Neuronal stem cell (in vitro differentiated cells): ENCODE measurements around the gene MTR.

Experiments
- DNase-seq: peaks from one replicate; pipeline ENCODE4 v3.0.0-alpha.2; 2013; ENCODE audit warnings: low spot score
- H2AFZ ChIP-seq: one replicate; pipeline ENCODE4 v1.6.1; 2013; ENCODE audit warnings: mild to moderate bottlenecking, low read length, inconsistent platforms
- H2AK5ac ChIP-seq: 2 replicates; pipeline ENCODE4 v1.6.1; 2013; ENCODE audit warnings: low read depth, mild to moderate bottlenecking, inconsistent platforms, low read length, moderate library complexity, mixed read lengths
- H2BK120ac ChIP-seq: 2 replicates; pipeline ENCODE4 v1.6.1; 2013; ENCODE audit warnings: low read depth, mild to moderate bottlenecking, inconsistent platforms, low read length, moderate library complexity, mixed read lengths
- H2BK12ac ChIP-seq: one replicate; pipeline ENCODE4 v1.6.1; 2013; ENCODE audit warnings: low read length, inconsistent platforms
- H2BK15ac ChIP-seq: 2 replicates; pipeline ENCODE4 v1.6.1; 2013; ENCODE audit warnings: mild to moderate bottlenecking, low read length, inconsistent platforms, mixed read lengths
- H2BK5ac ChIP-seq: one replicate; pipeline ENCODE4 v1.6.1; 2013; ENCODE audit warnings: inconsistent platforms, mild to moderate bottlenecking, low read length, moderate library complexity
- H3K14ac ChIP-seq: one replicate; pipeline ENCODE4 v1.6.1; 2013; ENCODE audit warnings: low read length, inconsistent platforms
- H3K18ac ChIP-seq: 2 replicates; pipeline ENCODE4 v1.6.1; 2013; ENCODE audit warnings: low read length, inconsistent platforms
- H3K23ac ChIP-seq: 2 replicates; pipeline ENCODE4 v1.6.1; 2013; ENCODE audit warnings: low read depth, mild to moderate bottlenecking, mixed read lengths, low read length, inconsistent platforms; ENCODE audit not compliant: poor library complexity
- H3K27ac ChIP-seq: replicated peaks from 3 replicates; pipeline ENCODE4 v1.5.1; 2013; ENCODE audit warnings: low read length, inconsistent platforms
- H3K27me3 ChIP-seq, 3 experiments: 2 replicates each; pipeline ENCODE4 v1.6.1; 2013; ENCODE audit warnings: low read length in 3 of 3, mild to moderate bottlenecking in 2 of 3, inconsistent platforms in 1 of 3, low read depth in 1 of 3, mixed read lengths in 1 of 3, moderate library complexity in 1 of 3; ENCODE audit not compliant: control insufficient read depth in 3 of 3, insufficient read depth in 3 of 3
- H3K36me3 ChIP-seq, 2 donors: replicated peaks in 1 of 2; 2 replicates each; pipeline ENCODE4 v1.6.1; 2013; ENCODE audit warnings: low read length in 2 of 2; ENCODE audit not compliant: control insufficient read depth in 2 of 2, insufficient read depth in 2 of 2
- H3K4ac ChIP-seq: 2 replicates; pipeline ENCODE4 v1.6.1; 2013; ENCODE audit warnings: inconsistent platforms, mild to moderate bottlenecking, low read length, moderate library complexity
- H3K4me1 ChIP-seq, 2 donors: 1 replicate in 1 of 2; 2 replicates in 1 of 2; pipeline ENCODE4 v1.6.1; 2013; ENCODE audit warnings: low read length in 2 of 2, low read depth in 1 of 2; ENCODE audit not compliant: control insufficient read depth in 2 of 2, insufficient read depth in 1 of 2
- H3K4me2 ChIP-seq: one replicate; pipeline ENCODE4 v1.6.1; 2013; ENCODE audit warnings: mild to moderate bottlenecking, low read length, inconsistent platforms; ENCODE audit not compliant: insufficient read depth, poor library complexity, severe bottlenecking
- H3K4me3 ChIP-seq, 2 donors: 2 replicates each; pipeline ENCODE4 v1.5.1; 2013; ENCODE audit warnings: low read length in 2 of 2, mild to moderate bottlenecking in 2 of 2, inconsistent platforms in 1 of 2, moderate library complexity in 1 of 2
- H3K79me1 ChIP-seq: one replicate; pipeline ENCODE4 v1.6.1; 2013; ENCODE audit warnings: low read depth, mild to moderate bottlenecking, inconsistent platforms, low read length, moderate library complexity
- H3K9ac ChIP-seq: one replicate; pipeline ENCODE4 v1.6.1; 2013; ENCODE audit warnings: mild to moderate bottlenecking, low read depth, low read length, inconsistent platforms; ENCODE audit not compliant: poor library complexity
- H3K9me3 ChIP-seq, 2 donors: replicated peaks in 1 of 2; 2 replicates each; pipeline versions ENCODE3 to v1.6.1; 2013; ENCODE audit warnings: low read length in 2 of 2, mild to moderate bottlenecking in 2 of 2, inconsistent platforms in 1 of 2, low read depth in 1 of 2, mixed read lengths in 1 of 2, moderate library complexity in 1 of 2; ENCODE audit not compliant: control insufficient read depth in 2 of 2, insufficient read depth in 1 of 2
- H4K8ac ChIP-seq: one replicate; pipeline ENCODE4 v1.6.1; 2013; ENCODE audit warnings: low read depth, mild to moderate bottlenecking, inconsistent platforms, low read length, moderate library complexity
- H4K91ac ChIP-seq: one replicate; pipeline ENCODE4 v1.6.1; 2013; ENCODE audit warnings: low read length, low read depth, mild to moderate bottlenecking, inconsistent platforms; ENCODE audit not compliant: poor library complexity
- WGBS, 2 donors: extraction: QIAGEN DNeasy Blood & Tissue Kit; methylation state at CpG; one replicate each; pipeline ENCODE4 v1.1.7; 2013; ENCODE audit warnings: missing lambda C conversion rate in 2 of 2, mixed read lengths in 1 of 2; ENCODE audit not compliant: insufficient read length in 2 of 2, insufficient replicate concordance in 1 of 2; ENCODE audit errors: extremely low coverage in 2 of 2; 5-methylcytosine and 5-hydroxymethylcytosine counted together

The MTR gene

GRCh38 chr1:236860101-236860500, 65.0 kb downstream of the MTR start:
- DNase-seq = no peak
- Histone ChIP-seq H3K14ac (no peak overlapping the region), H3K18ac (no peak overlapping the region), H2AK5ac (no peak overlapping the region), H3K4me2 (no peak overlapping the region), H3K23ac (no peak overlapping the region), H3K36me3 (peaks cover 7 to 97% of the 10 kb centered on the region in 2 donors), H3K27me3 (no peaks in the 10 kb centered on the region), H4K91ac (no peak overlapping the region), H4K8ac (no peak overlapping the region), H2BK5ac (no peak overlapping the region), H2AFZ (no peak overlapping the region), H3K4me3 (no peak overlapping the region), H3K9me3 (no peaks in the 10 kb centered on the region), H3K4me1 (peaks cover 0 to 1% of the 10 kb centered on the region in 2 donors), H2BK15ac (no peak overlapping the region), H3K27ac (no peak overlapping the region), H2BK12ac (no peak overlapping the region), H3K4ac (no peak overlapping the region), H3K9ac (no peak overlapping the region), H2BK120ac (no peak overlapping the region), H3K79me1 (no peaks in the 10 kb centered on the region)
- no CpG with 5 or more reads among the region's 4 CpGs for WGBS, 2 donors

GRCh38 chr1:236860674-236861073, 65.6 kb downstream of the MTR start:
- H3K18ac ChIP-seq = no peak overlapping the region
- H3K9me3 ChIP-seq = no peaks in the 10 kb centered on the region
- H3K36me3 ChIP-seq = peaks cover 7 to 96% of the 10 kb centered on the region in 2 donors
- no CpG with 5 or more reads among the region's 1 CpG for WGBS, 2 donors
- no peak overlapping the region for H2BK15ac ChIP-seq
- H3K27ac ChIP-seq = no peak overlapping the region
- no peaks in the 10 kb centered on the region for H3K27me3 ChIP-seq
- H2AK5ac ChIP-seq = no peak overlapping the region
- no peak overlapping the region for H2BK120ac ChIP-seq
- peaks cover 0 to 1% of the 10 kb centered on the region in 2 donors for H3K4me1 ChIP-seq
- no peak overlapping the region for H3K4me3 ChIP-seq
- no peak overlapping the region for H3K9ac ChIP-seq
- no peak overlapping the region for H3K14ac ChIP-seq
- no peak overlapping the region for H4K8ac ChIP-seq
- no peak overlapping the region for H2BK12ac ChIP-seq
- no peak overlapping the region for H2BK5ac ChIP-seq
- no peak overlapping the region for H4K91ac ChIP-seq
- no peak overlapping the region for H3K4ac ChIP-seq
- no peak for DNase-seq
- no peak overlapping the region for H3K23ac ChIP-seq
- no peak overlapping the region for H3K4me2 ChIP-seq
- H3K79me1 ChIP-seq = no peaks in the 10 kb centered on the region
- no peak overlapping the region for H2AFZ ChIP-seq

GRCh38 chr1:236861560-236862218, 66.6 kb downstream of the MTR start:
- DNase-seq = no peak
- Histone ChIP-seq H3K27me3 (no peaks in the 10 kb centered on the region), H3K79me1 (no peaks in the 10 kb centered on the region), H3K27ac (no peak overlapping the region), H2BK15ac (no peak overlapping the region), H2AFZ (no peak overlapping the region), H2BK5ac (no peak overlapping the region), H3K9ac (no peak overlapping the region), H2AK5ac (no peak overlapping the region), H3K36me3 (peaks cover 7 to 97% of the 10 kb centered on the region in 2 donors), H4K91ac (no peak overlapping the region), H3K9me3 (no peaks in the 10 kb centered on the region), H3K4ac (no peak overlapping the region), H3K23ac (no peak overlapping the region), H3K14ac (no peak overlapping the region), H2BK12ac (no peak overlapping the region), H3K4me2 (no peak overlapping the region), H3K18ac (no peak overlapping the region), H2BK120ac (no peak overlapping the region), H3K4me1 (peaks cover 0 to 1% of the 10 kb centered on the region in 2 donors), H3K4me3 (no peak overlapping the region), H4K8ac (no peak overlapping the region)
- WGBS, 2 donors = no CpG with 5 or more reads among the region's 2 CpGs

- Histone ChIP-seq H4K91ac (no peak overlapping the region), H4K8ac (no peak overlapping the region), H2BK5ac (no peak overlapping the region), H3K4me3 (no peak overlapping the region), H2BK12ac (no peak overlapping the region), H2BK120ac (no peak overlapping the region), H2AFZ (no peak overlapping the region), H3K4me1 (peaks cover 0 to 1% of the 10 kb centered on the region in 2 donors), H3K14ac (no peak overlapping the region), H2AK5ac (no peak overlapping the region), H2BK15ac (no peak overlapping the region), H3K4ac (no peak overlapping the region), H3K9me3 (no peaks in the 10 kb centered on the region), H3K36me3 (peaks cover 7 to 99% of the 10 kb centered on the region in 2 donors), H3K9ac (no peak overlapping the region), H3K18ac (no peak overlapping the region), H3K79me1 (no peaks in the 10 kb centered on the region), H3K27me3 (no peaks in the 10 kb centered on the region), H3K27ac (no peak overlapping the region), H3K4me2 (no peak overlapping the region), H3K23ac (no peak overlapping the region)
- WGBS, 2 donors = no CpG with 5 or more reads among the region's 4 CpGs
- DNase-seq = no peak
Observed at GRCh38 chr1:236862219-236862591, 67.1 kb downstream of the MTR start.
